ENCODE data around the gene MMADHC. TPM values are rescaled to one million over a fixed set of nuclear protein-coding genes. Genes with fewer than 3 reads are reported as not detected.
A peak's percentile ranks its signal among the peaks of the same experiment; 100 is the strongest.

Gene MMADHC
- 149 TPM in 2 replicates for total RNA-seq (2021)
- long read RNA-seq, transcript MMADHC-203 (7 exons, 1,726 nt): minor isoform, 45 of 797 reads
- long read RNA-seq, transcript MMADHC-201 (8 exons, 1,436 nt): major isoform, 714 of 797 reads
- long read RNA-seq, partial matches to known transcripts: 6 of 797 reads
- long read RNA-seq, other reads (novel, unspliced or antisense): 31 of 797 reads

- Histone ChIP-seq H4K8ac (replicated peaks; ENCODE audit: insufficient read length, low read depth, low read length) (peak within 1 kb of the TSS; percentile 41), H2BK12ac (ENCODE audit: insufficient read length, low read depth, low read length) (no peak within 1 kb of the TSS), H2BK20ac (ENCODE audit: low read depth, low read length, poor library complexity, severe bottlenecking) (no peak within 1 kb of the TSS), H2AK5ac (ENCODE audit: insufficient read length, low read length) (no peak within 1 kb of the TSS), H3K4me2 (ENCODE audit: insufficient read depth, insufficient read length, low read length) (peak within 1 kb of the TSS; percentile 56), H4K91ac (ENCODE audit: insufficient read length, low read depth, low read length) (peak within 1 kb of the TSS; percentile 37), H3K23ac (ENCODE audit: insufficient read length, low read depth, low read length) (no peak within 1 kb of the TSS), H3K4me1 (ENCODE audit: insufficient read depth, low read length) (no peaks in the 10 kb centered on the region), H3K14ac (ENCODE audit: insufficient read depth, low read length) (peak within 1 kb of the TSS; percentile 88), H3K18ac (ENCODE audit: insufficient read length, low read depth, low read length) (peak within 1 kb of the TSS; percentile 88), H3K56ac (ENCODE audit: insufficient read length, low read depth, low read length) (peak within 1 kb of the TSS; percentile 28), H2AFZ (ENCODE audit: low read length) (peak within 1 kb of the TSS; percentile 26), H3K79me2 (ENCODE audit: insufficient read depth, low read length) (peaks cover 8% of the 10 kb centered on the region; the same call in 1 of the 2 replicates), H2BK5ac (ENCODE audit: insufficient read length, low read length) (peak within 1 kb of the TSS; percentile 45), H4K20me1 (ENCODE audit: control insufficient read depth, insufficient read depth, insufficient read length) (no peaks in the 10 kb centered on the region), H3K79me1 (ENCODE audit: insufficient read depth, low read depth, low read length, poor library complexity, severe bottlenecking) (no peaks in the 10 kb centered on the region), H2BK15ac (ENCODE audit: low read depth, low read length) (no peak within 1 kb of the TSS), H3K23me2 (ENCODE audit: insufficient read length, low read depth, low read length, poor library complexity, severe bottlenecking) (peaks cover 4% of the 10 kb centered on the region), H3T11ph (ENCODE audit: low read length) (no peak within 1 kb of the TSS), H3K9me3 (ENCODE audit: control insufficient read depth, low read depth, low read length) (no peaks in the 10 kb centered on the region), H2BK120ac (ENCODE audit: low read depth, low read length, poor library complexity, severe bottlenecking) (peak within 1 kb of the TSS; percentile 58), H4K5ac (ENCODE audit: insufficient read length, low read depth, low read length) (peak within 1 kb of the TSS; percentile 87), H3K9ac (ENCODE audit: extremely low read depth, insufficient read length, low read length) (peak within 1 kb of the TSS; percentile 96), H3K27ac (ENCODE audit: insufficient read length, low read depth, low read length) (peak within 1 kb of the TSS; percentile 82), H3K4ac (ENCODE audit: low read depth, low read length) (peak within 1 kb of the TSS; percentile 13; the same call in 1 of the 2 replicates), H3K27me3 (ENCODE audit: insufficient read depth, low read length) (no peaks in the 10 kb centered on the region)
- Mint-ChIP-seq H3K4me3 (peak within 1 kb of the TSS; percentile 91 to 93), H3K9me3 (no peaks in the 10 kb centered on the region; a peak in 1 of 5 replicates), H3K4me1 (peaks cover 19 to 20% of the 10 kb centered on the region in 2 experiments), H3K27me3 (ENCODE audit: low read depth) (no peaks in the 10 kb centered on the region), H3K36me3 (ENCODE audit: insufficient read depth in 1 of 3, low read depth in 3 of 3) (peaks cover 3 to 38% (median 23%) of the 10 kb centered on the region in 3 experiments; a peak in 6 of 7 replicates), H3K27ac (peak within 1 kb of the TSS; percentile 99 to 100 (median 100))
- no CpG with 5 or more reads among the region's 45 CpGs for WGBS (ENCODE audit: extremely low coverage, insufficient read length, low lambda C conversion rate)
- no peak for TF ChIP-seq CTCF (conservative IDR thresholded peaks at IDR 0.05)
- peak; percentile 97 for DNase-seq
Measured at GRCh38 chr2:149587220-149587949, at the start of gene MMADHC. MMADHC (minus strand) TSS chr2:149587775; CDS start chr2:149587097, 678 bp downstream.

Data from H9 (cell line).